Loucy (cell line): ENCODE results near the gene CPXM2.

Experiments used
- CTCF ChIP-seq: fragments of 200-600 bp; sonication (generic); conservative IDR thresholded peaks from 2 replicates; pipeline ENCODE4 v1.5.1; 2014; ENCODE audit warnings: mild to moderate bottlenecking, antibody characterized with exemption, low read length
- EZH2phosphoT487 ChIP-seq: fragments of 200-600 bp; IDR thresholded peaks from 2 replicates; pipeline ENCODE4 v1.6.1; 2018; ENCODE audit warnings: antibody characterized with exemption, mild to moderate bottlenecking, moderate library complexity, borderline replicate concordance

- TF ChIP-seq CTCF (no peak), EZH2phosphoT487 (no peak)
These were observed 30.8 kb downstream of the CPXM2 start for GRCh38 chr10:123860856-123861255.
